GM19467 (cell line): Measurements from ENCODE around the gene SSBP3.

Experiments used
- ATAC-seq: cut with Tn5 transposase; IDR thresholded peaks from one replicate; pipeline ENCODE4 v1.9.1; 2021; ENCODE audit warnings: mild to moderate bottlenecking, moderate library complexity; ENCODE audit not compliant: unreplicated experiment

Gene SSBP3

GRCh38 chr1:54335011-54335754, 71.0 kb downstream of the SSBP3 start:
- ATAC-seq, result no peak

GRCh38 chr1:54332781-54333585, 73.2 kb downstream of the SSBP3 start:
- no peak for ATAC-seq

- no peak for ATAC-seq
Observed at GRCh38 chr1:54331843-54332463, 74.2 kb downstream of the SSBP3 start.

- no peak for ATAC-seq
Observed at GRCh38 chr1:54331091-54331772, 75.0 kb downstream of the SSBP3 start.

GRCh38 chr1:54329312-54330003, 76.7 kb downstream of the SSBP3 start:
- ATAC-seq, result no peak

GRCh38 chr1:54328066-54328636, 78.0 kb downstream of the SSBP3 start:
- ATAC-seq, result no peak

- ATAC-seq, result no peak
Observed at GRCh38 chr1:54327386-54328065, 78.7 kb downstream of the SSBP3 start.

GRCh38 chr1:54326543-54327385, 79.4 kb downstream of the SSBP3 start:
- no peak for ATAC-seq

- ATAC-seq, result no peak
Observed at GRCh38 chr1:54325703-54326461, 80.3 kb downstream of the SSBP3 start.

- ATAC-seq, result no peak
Observed at GRCh38 chr1:54325284-54325683, 80.9 kb downstream of the SSBP3 start.

- no peak for ATAC-seq
Observed at GRCh38 chr1:54324251-54325140, 81.7 kb downstream of the SSBP3 start.

- no peak for ATAC-seq
Observed at GRCh38 chr1:54323921-54324250, 82.3 kb downstream of the SSBP3 start.

- no peak for ATAC-seq
Observed at GRCh38 chr1:54323324-54323739, 82.9 kb downstream of the SSBP3 start.

GRCh38 chr1:54318246-54318814, 87.9 kb downstream of the SSBP3 start:
- ATAC-seq, result no peak

GRCh38 chr1:54317084-54317483, 89.1 kb downstream of the SSBP3 start:
- no peak for ATAC-seq

- no peak for ATAC-seq
Observed at GRCh38 chr1:54315099-54315498, 91.1 kb downstream of the SSBP3 start.

- no peak for ATAC-seq
Observed at GRCh38 chr1:54314696-54315095, 91.5 kb downstream of the SSBP3 start.
